Body of pancreas (tissue), 4 donors: ENCODE measurements around the gene RP9.

ENCODE experiments used
- CTCF ChIP-seq, 7 experiments: fragments of 450-650 bp in 4 of 7; fragments of 200-600 bp in 3 of 7; sonication (generic) in 3 of 7; IDR thresholded peaks; one replicate each; pipeline ENCODE4 v1.5.1; 2016 to 2019; ENCODE audit warnings: antibody characterized with exemption in 7 of 7
- POLR2A ChIP-seq, 3 donors: fragments of 450-650 bp; IDR thresholded peaks; one replicate each; pipeline ENCODE4 v1.6.1; 2016; ENCODE audit warnings: antibody characterized with exemption in 3 of 3, mild to moderate bottlenecking in 2 of 3

GRCh38 chr7:33091641-33092191, 17.5 kb downstream of the RP9 start:
- TF ChIP-seq CTCF (IDR thresholded peaks at IDR 0.05): no peak
- no peak for TF ChIP-seq POLR2A (IDR thresholded peaks at IDR 0.05)
